Stimulated activated memory B cell treated with anti-CD40 and anti-IgM and Interleukin-4, amounts not matched to agents 10 μg/mL and 1 μg/mL and 100 μg/mL, for 72 hours (primary cell): ENCODE measurements around the gene PCMT1.

Experiments
- ATAC-seq: fragments of 150-1000 bp; cut with Tn5 transposase; 2 replicates; pipeline ENCODE4 v1.10.0; 2021
- H3K27ac Mint-ChIP-seq: one replicate; pipeline ENCODE4 v1.8.0; 2022; ENCODE audit warnings: mild to moderate bottlenecking, mixed read lengths
- H3K27me3 Mint-ChIP-seq: one replicate; pipeline ENCODE4 v1.8.0; 2022; ENCODE audit warnings: mixed read lengths
- H3K36me3 Mint-ChIP-seq: one replicate; pipeline ENCODE4 v1.8.0; 2022; ENCODE audit warnings: mixed read lengths
- H3K4me1 Mint-ChIP-seq: one replicate; pipeline ENCODE4 v1.8.0; 2022; ENCODE audit warnings: mixed read lengths
- H3K4me3 Mint-ChIP-seq: one replicate; pipeline ENCODE4 v1.8.0; 2022; ENCODE audit warnings: mild to moderate bottlenecking, moderate library complexity, mixed read lengths
- H3K9me3 Mint-ChIP-seq: one replicate; pipeline ENCODE4 v1.8.0; 2022; ENCODE audit warnings: mixed read lengths

The PCMT1 gene

DNA sequence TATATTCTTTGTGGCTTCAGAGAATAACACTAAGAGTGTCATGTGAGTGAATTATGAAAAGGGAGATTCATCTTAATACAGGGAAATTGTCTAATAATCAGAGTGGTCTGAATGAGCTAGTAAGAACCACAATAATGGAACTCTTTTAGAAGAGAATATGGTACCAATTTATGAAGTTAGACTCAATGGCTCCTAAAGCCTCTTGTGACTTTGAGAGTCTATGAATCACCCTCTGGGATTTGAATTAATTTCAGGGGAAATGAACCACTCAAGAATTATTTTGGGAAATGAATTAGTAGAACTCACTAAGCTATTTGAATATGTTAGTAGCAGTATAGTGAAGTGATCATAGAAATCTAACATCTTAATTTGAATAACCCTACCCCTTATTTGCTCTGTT, 14.3 kb downstream of the PCMT1 start:
- peaks cover 7% of the 10 kb centered on the region for H3K9me3 Mint-ChIP-seq
- peaks cover 28% of the 10 kb centered on the region for H3K4me1 Mint-ChIP-seq
- no peak overlapping the region for H3K4me3 Mint-ChIP-seq
- H3K36me3 Mint-ChIP-seq, result peaks cover 32% of the 10 kb centered on the region
- no peaks in the 10 kb centered on the region for H3K27me3 Mint-ChIP-seq
- ATAC-seq, result no peak
- no peak overlapping the region for H3K27ac Mint-ChIP-seq

DNA sequence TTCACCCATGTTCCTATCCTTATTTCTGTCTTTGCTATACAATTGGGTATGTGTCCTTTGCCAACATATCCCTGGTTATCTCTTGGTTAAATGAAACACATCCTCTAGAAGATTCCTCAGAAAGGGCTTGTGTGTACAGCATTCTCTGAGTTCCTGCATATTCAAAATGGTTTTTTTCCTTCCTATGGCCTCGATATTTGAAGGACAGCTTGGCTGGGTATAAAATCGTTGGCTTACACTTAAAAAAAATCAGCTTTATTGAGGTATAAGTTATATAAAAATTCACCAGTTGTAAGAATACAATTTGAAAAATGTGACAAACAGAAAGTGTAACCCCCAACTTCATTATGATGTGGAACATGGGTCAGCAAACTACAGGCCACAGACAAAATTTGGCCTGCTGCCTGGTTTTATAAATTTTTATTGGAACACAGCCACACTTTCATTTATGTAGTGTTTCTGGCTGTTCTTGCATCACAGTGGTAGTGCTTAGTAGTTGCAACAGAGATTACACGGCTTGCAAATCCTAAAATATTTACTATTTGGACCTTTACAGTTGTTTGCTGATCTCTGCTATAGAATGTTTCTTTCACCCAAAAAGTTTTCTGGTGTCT, 16.7 kb downstream of the PCMT1 start:
- H3K27ac Mint-ChIP-seq, result no peak overlapping the region
- no peaks in the 10 kb centered on the region for H3K27me3 Mint-ChIP-seq
- H3K9me3 Mint-ChIP-seq, result peaks cover 7% of the 10 kb centered on the region
- ATAC-seq, result no peak
- peaks cover 11% of the 10 kb centered on the region for H3K4me1 Mint-ChIP-seq
- no peak overlapping the region for H3K4me3 Mint-ChIP-seq
- H3K36me3 Mint-ChIP-seq, result peaks cover 37% of the 10 kb centered on the region

DNA sequence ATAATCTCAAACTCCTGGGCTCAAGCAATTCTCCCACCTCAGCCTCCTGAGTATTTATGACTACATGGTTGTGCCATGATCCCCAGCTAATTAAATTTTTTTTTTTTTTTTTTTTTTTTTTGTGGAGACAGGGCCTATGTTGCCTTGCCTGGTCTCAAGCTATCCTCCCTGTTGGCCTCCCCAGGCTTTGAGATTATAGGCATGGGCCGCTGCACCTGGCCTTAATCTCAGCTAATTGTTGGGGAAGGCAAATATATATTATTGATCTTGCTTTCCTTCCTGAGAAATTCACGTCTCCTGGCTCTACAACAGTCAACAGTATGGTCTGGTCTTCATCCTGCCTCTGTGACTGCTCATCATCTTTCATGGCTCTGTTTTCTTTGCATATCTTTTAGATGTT, 20.1 kb downstream of the PCMT1 start:
- H3K4me1 Mint-ChIP-seq, result no peaks in the 10 kb centered on the region
- H3K27ac Mint-ChIP-seq, result no peak overlapping the region

DNA sequence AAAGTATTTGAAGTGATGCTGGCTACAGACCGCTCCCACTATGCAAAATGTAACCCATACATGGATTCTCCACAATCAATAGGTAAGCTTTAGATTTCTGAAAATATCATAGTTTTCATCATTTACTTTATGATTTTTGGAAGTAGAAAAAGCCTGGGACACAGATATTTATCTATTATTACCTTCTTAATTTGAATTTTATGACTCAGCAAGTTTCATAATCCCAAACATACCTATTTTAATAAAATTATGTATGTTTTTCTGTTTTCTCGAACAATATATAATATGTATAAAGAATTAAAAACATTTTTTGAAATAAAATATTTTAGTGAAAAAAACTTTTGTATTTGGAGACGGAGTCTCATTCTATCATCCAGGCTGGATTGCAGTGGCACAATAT, 21.6 kb downstream of the PCMT1 start:
- no peak for ATAC-seq
- Mint-ChIP-seq H3K4me1 (no peaks in the 10 kb centered on the region), H3K27ac (no peak overlapping the region), H3K27me3 (no peaks in the 10 kb centered on the region), H3K36me3 (peaks cover 38% of the 10 kb centered on the region), H3K4me3 (no peak overlapping the region), H3K9me3 (peaks cover 3% of the 10 kb centered on the region)

More for the DNA sequence above, 20.1 kb downstream of the PCMT1 start:
- Mint-ChIP-seq H3K4me3 (no peak overlapping the region), H3K9me3 (peaks cover 7% of the 10 kb centered on the region), H3K36me3 (peaks cover 37% of the 10 kb centered on the region), H3K27me3 (no peaks in the 10 kb centered on the region)
- no peak for ATAC-seq

DNA sequence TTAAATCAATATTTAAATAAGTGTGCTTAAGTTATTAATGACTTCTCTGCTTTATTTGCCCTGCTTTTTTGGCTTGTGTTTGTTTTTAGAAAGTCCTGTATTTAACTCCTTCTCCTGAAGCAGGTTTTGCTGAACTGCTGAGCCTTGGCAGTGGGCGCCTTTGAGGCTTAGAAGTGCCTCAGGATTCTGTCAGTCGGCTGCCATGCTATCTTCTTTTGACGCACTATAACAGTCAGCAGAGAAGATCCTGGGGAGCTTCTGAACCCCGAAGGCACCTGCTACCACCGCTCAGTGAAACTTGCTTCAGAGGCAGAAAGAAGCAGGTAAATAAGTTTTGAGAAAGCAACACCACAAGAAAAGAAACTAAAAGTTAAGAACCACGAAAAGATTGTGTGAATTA, 22.4 kb downstream of the PCMT1 start:
- no peak overlapping the region for H3K4me3 Mint-ChIP-seq
- H3K27ac Mint-ChIP-seq, result no peak overlapping the region
- H3K27me3 Mint-ChIP-seq, result no peaks in the 10 kb centered on the region
- H3K9me3 Mint-ChIP-seq, result no peaks in the 10 kb centered on the region
- H3K36me3 Mint-ChIP-seq, result peaks cover 31% of the 10 kb centered on the region
- H3K4me1 Mint-ChIP-seq, result no peaks in the 10 kb centered on the region
- no peak for ATAC-seq

DNA sequence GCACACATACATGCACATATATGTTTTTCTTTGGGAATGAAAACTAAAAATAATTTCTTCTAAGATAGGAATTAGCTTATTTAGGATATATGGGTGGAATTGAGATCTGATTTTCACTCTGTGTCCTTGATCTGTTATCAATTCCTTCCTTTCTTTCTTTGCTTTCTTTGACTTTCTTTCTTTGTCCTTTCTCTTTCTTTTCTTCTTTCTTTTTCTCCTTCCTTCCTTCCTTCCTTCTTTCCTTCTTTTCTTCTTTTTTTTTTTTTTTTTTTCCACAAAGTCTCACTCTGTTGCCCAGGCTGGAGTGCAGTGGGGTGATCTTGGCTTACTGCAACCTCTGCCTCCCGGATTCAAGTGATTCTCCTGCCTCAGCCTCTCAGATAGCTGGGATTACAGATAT, 28.1 kb downstream of the PCMT1 start:
- no peaks in the 10 kb centered on the region for H3K27me3 Mint-ChIP-seq
- ATAC-seq, result no peak
- H3K36me3 Mint-ChIP-seq, result peaks cover 35% of the 10 kb centered on the region
- no peak overlapping the region for H3K27ac Mint-ChIP-seq
- no peaks in the 10 kb centered on the region for H3K9me3 Mint-ChIP-seq
- no peaks in the 10 kb centered on the region for H3K4me1 Mint-ChIP-seq
- no peak overlapping the region for H3K4me3 Mint-ChIP-seq

DNA sequence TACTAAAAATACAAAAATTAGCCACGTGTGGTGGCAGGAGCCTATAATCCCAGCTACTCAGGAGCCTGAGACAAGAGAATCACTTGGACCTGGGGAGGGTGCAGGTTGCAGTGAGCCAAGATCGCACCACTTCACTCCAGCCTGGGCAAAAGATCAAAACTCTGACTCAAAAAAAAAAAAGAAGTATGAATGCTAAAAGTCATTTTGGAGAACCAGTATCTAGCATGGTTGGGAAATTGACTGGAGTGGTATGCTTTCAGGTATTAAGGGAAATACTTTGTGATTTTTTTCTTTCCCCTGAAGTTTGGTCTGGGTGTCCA, 30.1 kb downstream of the PCMT1 start:
- H3K4me1 Mint-ChIP-seq, result no peaks in the 10 kb centered on the region
- no peaks in the 10 kb centered on the region for H3K9me3 Mint-ChIP-seq
- peaks cover 46% of the 10 kb centered on the region for H3K36me3 Mint-ChIP-seq
- H3K27ac Mint-ChIP-seq, result no peak overlapping the region
- H3K27me3 Mint-ChIP-seq, result no peaks in the 10 kb centered on the region
- no peak for ATAC-seq
- H3K4me3 Mint-ChIP-seq, result no peak overlapping the region

DNA sequence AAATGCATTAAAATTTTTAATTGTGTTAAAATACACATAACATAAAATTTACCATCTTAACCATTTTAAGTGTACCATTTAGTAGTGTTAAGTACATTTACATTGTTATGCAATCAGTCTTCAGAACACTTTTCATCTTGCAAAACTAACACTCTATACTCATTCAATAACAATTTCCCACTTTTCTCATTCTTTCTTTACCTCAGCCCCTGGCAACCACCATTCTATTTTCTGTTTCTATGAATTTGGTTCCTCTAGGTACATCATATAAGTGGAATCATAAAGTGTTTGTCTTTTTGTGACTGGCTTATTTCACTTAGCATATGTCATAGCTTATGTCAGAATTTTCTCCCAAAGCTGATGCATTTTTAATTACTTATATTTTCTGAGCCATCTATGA, 32.2 kb downstream of the PCMT1 start:
- Mint-ChIP-seq H3K4me1 (no peaks in the 10 kb centered on the region), H3K9me3 (no peaks in the 10 kb centered on the region), H3K36me3 (peaks cover 41% of the 10 kb centered on the region), H3K27me3 (no peaks in the 10 kb centered on the region), H3K27ac (no peak overlapping the region), H3K4me3 (no peak overlapping the region)
- no peak for ATAC-seq

DNA sequence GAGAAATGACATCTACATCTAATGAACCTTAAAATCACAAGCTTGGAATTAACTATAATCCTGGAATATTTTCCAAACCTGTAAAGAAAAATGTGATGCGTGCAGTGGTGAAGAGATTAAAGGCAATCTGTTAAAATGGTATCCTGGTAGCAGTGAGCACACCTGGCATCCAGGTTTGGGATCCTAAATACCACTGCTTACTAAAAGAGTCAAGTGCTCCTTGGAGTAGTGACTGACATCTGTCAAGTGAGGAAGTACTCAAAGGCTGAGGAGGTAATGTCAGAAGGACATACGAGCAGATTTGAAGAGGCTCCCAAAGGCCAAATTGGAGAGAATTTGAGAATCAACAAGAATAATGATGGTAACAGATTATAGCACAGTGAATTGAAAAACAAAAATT, 32.8 kb downstream of the PCMT1 start:
- H3K4me1 Mint-ChIP-seq, result no peaks in the 10 kb centered on the region

DNA sequence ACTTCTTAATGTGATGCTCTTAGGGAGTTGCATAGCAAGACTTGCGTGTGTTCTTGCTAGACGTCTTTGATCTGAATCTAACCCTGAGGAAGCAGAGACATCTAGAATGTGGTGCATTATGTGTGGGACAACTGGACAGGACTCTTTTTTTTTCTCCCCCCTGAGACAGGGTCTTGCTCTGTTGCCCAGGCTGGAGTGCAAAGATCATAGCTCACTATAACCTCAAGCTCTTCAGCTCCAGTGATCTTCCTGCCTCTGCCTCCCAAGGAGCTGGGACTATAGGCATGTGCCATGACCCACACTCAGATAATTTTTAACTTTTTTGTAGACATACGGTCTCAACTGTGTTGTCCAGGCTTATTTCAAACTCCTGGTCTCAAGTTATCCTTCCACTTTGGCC, 34.0 kb downstream of the PCMT1 start:
- H3K4me3 Mint-ChIP-seq, result no peak overlapping the region
- no peak for ATAC-seq
- no peaks in the 10 kb centered on the region for H3K9me3 Mint-ChIP-seq
- H3K27me3 Mint-ChIP-seq, result no peaks in the 10 kb centered on the region
- no peaks in the 10 kb centered on the region for H3K4me1 Mint-ChIP-seq
- H3K27ac Mint-ChIP-seq, result no peak overlapping the region
- peaks cover 40% of the 10 kb centered on the region for H3K36me3 Mint-ChIP-seq

More for the DNA sequence above, 32.8 kb downstream of the PCMT1 start:
- Mint-ChIP-seq H3K27me3 (no peaks in the 10 kb centered on the region), H3K4me3 (no peak overlapping the region), H3K9me3 (no peaks in the 10 kb centered on the region), H3K27ac (no peak overlapping the region), H3K36me3 (peaks cover 38% of the 10 kb centered on the region)
- no peak for ATAC-seq

DNA sequence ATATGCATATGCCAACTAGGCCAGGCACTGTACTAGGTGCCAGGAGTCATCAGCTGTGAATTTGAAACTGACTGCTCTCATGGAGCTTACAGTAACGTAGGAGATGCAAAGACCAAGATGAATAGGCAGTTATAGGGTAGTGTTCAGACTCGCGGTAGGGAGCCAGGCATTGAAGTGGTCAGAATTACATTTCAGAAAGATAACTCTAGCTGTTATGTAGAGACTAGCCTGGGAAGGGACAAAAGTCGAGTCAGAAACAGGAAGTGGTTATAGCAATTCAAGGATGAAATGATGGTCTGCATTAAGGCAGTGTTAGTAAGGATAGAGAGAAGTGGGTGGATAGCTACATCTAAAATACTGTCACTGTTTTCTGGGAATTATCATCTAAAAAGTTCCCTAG, 56.6 kb downstream of the PCMT1 start:
- Mint-ChIP-seq H3K27me3 (no peaks in the 10 kb centered on the region), H3K4me3 (no peak overlapping the region), H3K27ac (no peak overlapping the region), H3K9me3 (no peaks in the 10 kb centered on the region), H3K4me1 (no peaks in the 10 kb centered on the region), H3K36me3 (peaks cover 45% of the 10 kb centered on the region)
- no peak for ATAC-seq

DNA sequence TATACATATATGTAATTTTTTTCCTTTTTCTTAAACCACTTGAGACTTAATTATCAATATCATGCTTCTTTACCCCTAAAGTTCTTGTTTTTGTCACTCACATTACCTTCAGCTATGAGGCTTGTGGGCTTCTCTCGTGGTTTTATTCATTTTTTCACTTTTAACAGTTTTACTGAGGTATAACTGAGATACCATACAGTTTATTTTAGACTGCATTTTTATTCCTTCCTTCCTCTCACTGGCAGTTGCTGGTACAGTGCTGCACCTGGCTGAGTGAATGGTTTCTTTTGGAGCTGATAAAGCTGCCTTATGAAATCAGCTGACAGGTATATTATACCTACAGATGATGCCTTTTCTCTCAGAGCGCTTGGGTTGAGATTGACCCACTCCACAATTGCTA, 60.3 kb downstream of the PCMT1 start:
- peaks cover 50% of the 10 kb centered on the region for H3K36me3 Mint-ChIP-seq
- no peak overlapping the region for H3K27ac Mint-ChIP-seq
- no peaks in the 10 kb centered on the region for H3K4me1 Mint-ChIP-seq
- no peaks in the 10 kb centered on the region for H3K27me3 Mint-ChIP-seq
- ATAC-seq, result no peak
- no peaks in the 10 kb centered on the region for H3K9me3 Mint-ChIP-seq
- H3K4me3 Mint-ChIP-seq, result no peak overlapping the region

DNA sequence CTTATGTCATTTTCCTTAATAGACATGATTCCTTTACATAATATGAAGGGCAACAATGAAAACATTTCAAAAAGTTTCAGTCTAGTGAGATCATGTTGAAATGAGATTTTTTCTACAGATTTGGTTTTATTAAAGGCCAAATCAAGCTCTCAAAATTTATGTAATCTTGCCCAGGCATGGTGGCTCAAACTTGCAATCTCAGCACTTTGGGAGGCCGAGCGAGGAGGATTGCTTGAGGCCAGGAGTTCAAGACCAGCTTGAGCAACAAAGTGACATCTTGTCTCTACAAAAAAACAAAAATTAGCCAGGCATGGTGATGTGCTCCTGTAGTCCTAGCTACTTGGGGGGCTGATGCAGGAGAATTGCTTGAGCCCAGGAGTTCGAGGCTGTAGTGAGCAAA, 63.8 kb downstream of the PCMT1 start:
- Mint-ChIP-seq H3K27me3 (no peaks in the 10 kb centered on the region), H3K4me1 (peaks cover 6% of the 10 kb centered on the region), H3K36me3 (peaks cover 36% of the 10 kb centered on the region), H3K9me3 (no peaks in the 10 kb centered on the region), H3K27ac (no peak overlapping the region), H3K4me3 (no peak overlapping the region)
- ATAC-seq, result no peak

DNA sequence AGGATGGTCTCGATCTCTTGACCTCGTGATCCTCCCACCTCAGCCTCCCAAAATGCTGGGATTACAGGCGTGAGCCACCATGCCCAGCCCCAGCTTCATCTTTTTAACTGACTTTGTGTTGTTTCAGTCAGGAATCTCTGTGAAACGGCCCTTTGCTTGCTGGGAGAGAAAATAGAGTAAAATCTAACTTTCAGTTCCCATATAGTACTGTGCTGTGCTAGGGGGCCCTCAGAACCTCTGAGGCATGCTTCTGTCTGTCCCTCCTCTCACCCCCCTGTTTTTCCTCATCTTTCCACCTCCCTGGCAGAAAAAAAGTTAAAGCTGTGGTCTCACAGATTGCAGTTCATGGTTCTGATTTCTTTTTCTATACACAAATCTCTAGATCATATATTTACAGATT, 66.2 kb downstream of the PCMT1 start:
- no peaks in the 10 kb centered on the region for H3K27me3 Mint-ChIP-seq
- no peak overlapping the region for H3K4me3 Mint-ChIP-seq
- H3K27ac Mint-ChIP-seq, result no peak overlapping the region
- H3K4me1 Mint-ChIP-seq, result peaks cover 6% of the 10 kb centered on the region
- peaks cover 23% of the 10 kb centered on the region for H3K36me3 Mint-ChIP-seq
- ATAC-seq, result no peak
- no peaks in the 10 kb centered on the region for H3K9me3 Mint-ChIP-seq

DNA sequence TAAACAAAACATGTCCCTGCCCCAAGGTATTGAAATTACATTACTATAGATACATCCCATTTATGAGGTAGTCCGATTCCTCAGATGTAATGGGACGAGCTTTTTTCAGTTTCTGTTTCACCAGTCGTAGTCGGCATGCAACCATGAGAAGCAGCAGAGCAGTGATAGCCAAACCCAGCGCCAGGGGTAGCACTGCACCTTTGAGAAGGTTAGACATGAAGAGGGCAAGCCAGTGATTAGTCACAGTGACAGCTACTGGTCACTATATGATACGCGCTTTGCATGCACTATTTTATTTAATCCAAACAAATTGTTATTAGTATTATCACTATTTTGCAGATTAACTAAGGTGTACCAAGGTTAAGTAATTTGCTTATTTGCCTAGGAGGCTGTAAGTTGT, 71.0 kb downstream of the PCMT1 start:
- Mint-ChIP-seq H3K27me3 (peaks cover 14% of the 10 kb centered on the region), H3K9me3 (no peaks in the 10 kb centered on the region), H3K4me3 (no peak overlapping the region), H3K27ac (no peak overlapping the region), H3K36me3 (no peaks in the 10 kb centered on the region), H3K4me1 (peaks cover 6% of the 10 kb centered on the region)
- no peak for ATAC-seq

DNA sequence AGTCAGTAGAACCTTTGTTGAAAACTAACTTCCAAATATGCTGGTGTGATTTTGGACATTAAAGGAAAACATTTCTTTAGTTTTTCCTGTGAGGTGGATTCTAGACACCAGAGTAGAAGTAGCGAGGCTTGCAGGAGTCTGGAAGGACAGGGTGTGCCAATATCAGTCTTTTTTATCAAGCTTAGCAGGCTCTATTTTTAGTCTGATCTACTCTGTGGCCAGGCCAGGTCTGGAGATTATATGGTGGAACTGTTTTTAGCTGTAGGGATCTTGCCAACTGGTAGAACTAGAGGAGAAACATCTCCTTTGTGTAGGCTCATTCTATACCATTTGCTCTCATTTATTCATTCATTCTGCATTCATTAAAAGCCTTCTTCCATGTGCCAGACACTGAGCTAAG, 72.0 kb downstream of the PCMT1 start:
- ATAC-seq, result no peak
- no peaks in the 10 kb centered on the region for H3K4me1 Mint-ChIP-seq
- no peak overlapping the region for H3K27ac Mint-ChIP-seq
- H3K9me3 Mint-ChIP-seq, result no peaks in the 10 kb centered on the region
- H3K4me3 Mint-ChIP-seq, result no peak overlapping the region
- no peaks in the 10 kb centered on the region for H3K36me3 Mint-ChIP-seq
- H3K27me3 Mint-ChIP-seq, result peaks cover 14% of the 10 kb centered on the region

DNA sequence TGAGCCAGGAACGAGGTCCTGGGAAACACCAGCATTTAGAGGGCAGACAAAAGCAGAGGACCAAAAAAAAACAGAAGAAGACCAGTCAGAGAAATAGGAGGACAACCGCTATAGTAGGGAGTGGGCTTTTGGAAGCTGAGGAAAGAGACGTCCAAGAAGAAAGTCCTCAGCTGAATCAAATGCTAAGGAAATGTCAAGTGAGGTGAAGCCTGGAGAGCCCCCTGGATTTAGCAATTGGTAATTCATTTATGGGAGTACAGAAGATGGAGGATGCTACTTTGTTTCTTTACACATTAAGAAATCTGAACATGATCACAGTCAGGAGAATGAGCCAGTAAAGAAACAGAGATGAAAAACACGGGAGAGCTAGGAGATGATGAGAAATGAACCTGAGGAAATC, 73.5 kb downstream of the PCMT1 start:
- no peaks in the 10 kb centered on the region for H3K9me3 Mint-ChIP-seq
- H3K4me1 Mint-ChIP-seq, result no peaks in the 10 kb centered on the region
- ATAC-seq, result no peak
- H3K27ac Mint-ChIP-seq, result no peak overlapping the region
- H3K4me3 Mint-ChIP-seq, result no peak overlapping the region
- H3K27me3 Mint-ChIP-seq, result peaks cover 14% of the 10 kb centered on the region
- H3K36me3 Mint-ChIP-seq, result no peaks in the 10 kb centered on the region
